Measurements from ENCODE around the gene FCGR3A.
"Not testable (repeated sequence)": the region's sequence is repeated elsewhere in the genome, so short reads cannot be mapped to it uniquely, and the experiment has no call there.

The FCGR3A gene

GRCh38 chr1:161549652-161550051 lies at the start of gene FCGR3A:
Gene FCGR3A, minus strand, starts transcription at chr1:161549818. Its CDS starts 82 bp downstream, at chr1:161549736.
- DNase-seq (ENCODE audit: low read depth) = no peak

- not testable (repeated sequence) for DNase-seq (ENCODE audit: low read depth)
These were observed 47.5 kb upstream of the FCGR3A start for GRCh38 chr1:161597077-161597476.

DNA sequence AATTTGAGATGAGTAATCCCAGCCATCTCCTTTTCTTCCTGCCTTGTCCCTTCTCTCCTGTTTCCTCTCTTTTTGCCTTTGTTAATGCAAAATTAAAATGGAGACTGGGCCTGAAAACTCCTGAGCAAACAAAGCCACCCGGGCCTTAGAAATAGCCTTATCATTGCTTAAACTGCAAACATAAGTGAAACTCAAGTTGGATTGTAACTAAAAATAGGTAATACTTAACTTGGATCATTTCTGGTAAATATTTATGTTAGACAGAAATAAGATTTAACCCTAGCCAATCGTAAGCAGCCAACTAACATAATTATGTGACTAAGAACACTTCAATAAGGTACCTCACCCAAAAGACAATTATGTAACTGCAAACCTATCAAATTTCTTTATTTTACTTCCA lies 46.0 kb upstream of the FCGR3A start:
- DNase-seq (ENCODE audit: low read depth) = not testable (repeated sequence)

- not testable (repeated sequence) for DNase-seq (ENCODE audit: low read depth)
These were observed 45.6 kb upstream of the FCGR3A start for GRCh38 chr1:161595173-161595572.

- not testable (repeated sequence) for DNase-seq (ENCODE audit: low read depth)
These were observed 44.8 kb upstream of the FCGR3A start for GRCh38 chr1:161594269-161594984.

GRCh38 chr1:161593092-161593755 lies 43.6 kb upstream of the FCGR3A start:
- not testable (repeated sequence) for DNase-seq (ENCODE audit: low read depth)

- not testable (repeated sequence) for DNase-seq (ENCODE audit: low read depth)
These were observed 43.0 kb upstream of the FCGR3A start for GRCh38 chr1:161592586-161592985.

DNA sequence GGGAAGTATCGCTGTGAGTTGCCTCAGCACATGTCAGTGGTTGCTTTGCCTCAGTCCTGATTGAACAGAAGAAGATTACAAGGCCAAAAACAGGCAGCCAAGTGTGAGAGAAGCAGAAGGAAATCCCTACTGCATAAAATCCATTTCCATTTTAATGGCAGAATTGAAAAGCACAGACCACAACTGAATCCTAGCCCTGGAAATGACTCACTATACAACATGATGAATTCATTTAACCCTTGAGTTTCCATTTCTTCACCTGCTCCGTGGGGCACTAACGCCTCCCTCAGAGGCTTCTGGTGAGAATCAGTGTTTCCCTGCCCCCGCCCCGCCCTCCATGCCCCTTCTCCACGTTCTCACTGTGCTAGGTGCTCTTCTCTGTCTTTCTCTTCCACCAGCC lies 40.3 kb upstream of the FCGR3A start:
- DNase-seq (ENCODE audit: low read depth) = not testable (repeated sequence)

DNA sequence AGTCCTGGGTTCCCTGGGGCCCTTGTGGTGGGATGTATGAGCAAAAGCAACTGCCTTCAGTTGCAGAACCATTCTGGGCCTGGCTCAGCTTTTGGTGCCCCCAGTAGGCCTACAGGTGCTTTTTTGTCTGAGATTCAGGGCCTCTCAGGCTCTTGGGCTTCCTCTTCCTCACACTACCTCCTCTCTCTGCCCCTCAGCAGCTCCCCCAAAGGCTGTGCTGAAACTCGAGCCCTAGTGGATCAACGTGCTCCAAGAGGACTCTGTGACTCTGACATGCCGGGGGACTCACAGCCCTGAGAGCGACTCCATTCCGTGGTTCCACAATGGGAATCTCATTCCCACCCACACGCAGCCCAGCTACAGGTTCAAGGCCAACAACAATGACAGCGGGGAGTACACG lies 39.7 kb upstream of the FCGR3A start:
- not testable (repeated sequence) for DNase-seq (ENCODE audit: low read depth)

GRCh38 chr1:161588596-161588995 lies 39.0 kb upstream of the FCGR3A start:
- DNase-seq (ENCODE audit: low read depth) = not testable (repeated sequence)

DNA sequence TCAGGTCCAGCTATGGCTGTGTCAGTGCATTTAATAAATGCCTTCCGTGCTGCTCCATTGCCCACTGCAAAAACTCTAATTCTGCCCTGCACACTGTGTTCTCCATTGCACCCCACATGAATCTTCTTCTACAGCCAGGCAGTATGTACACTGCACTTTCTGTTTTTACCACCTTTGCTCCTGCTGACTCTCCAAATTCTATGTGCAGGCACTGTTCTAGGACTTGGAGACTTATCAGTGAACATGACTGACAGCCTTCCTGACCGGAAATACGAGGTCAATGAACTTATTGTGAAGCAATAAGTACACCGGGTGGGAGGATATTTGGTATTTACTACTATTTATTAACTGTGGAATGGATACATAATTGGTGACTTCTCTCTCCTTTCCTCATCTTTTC lies 33.3 kb upstream of the FCGR3A start:
- not testable (repeated sequence) for DNase-seq (ENCODE audit: low read depth)

DNA sequence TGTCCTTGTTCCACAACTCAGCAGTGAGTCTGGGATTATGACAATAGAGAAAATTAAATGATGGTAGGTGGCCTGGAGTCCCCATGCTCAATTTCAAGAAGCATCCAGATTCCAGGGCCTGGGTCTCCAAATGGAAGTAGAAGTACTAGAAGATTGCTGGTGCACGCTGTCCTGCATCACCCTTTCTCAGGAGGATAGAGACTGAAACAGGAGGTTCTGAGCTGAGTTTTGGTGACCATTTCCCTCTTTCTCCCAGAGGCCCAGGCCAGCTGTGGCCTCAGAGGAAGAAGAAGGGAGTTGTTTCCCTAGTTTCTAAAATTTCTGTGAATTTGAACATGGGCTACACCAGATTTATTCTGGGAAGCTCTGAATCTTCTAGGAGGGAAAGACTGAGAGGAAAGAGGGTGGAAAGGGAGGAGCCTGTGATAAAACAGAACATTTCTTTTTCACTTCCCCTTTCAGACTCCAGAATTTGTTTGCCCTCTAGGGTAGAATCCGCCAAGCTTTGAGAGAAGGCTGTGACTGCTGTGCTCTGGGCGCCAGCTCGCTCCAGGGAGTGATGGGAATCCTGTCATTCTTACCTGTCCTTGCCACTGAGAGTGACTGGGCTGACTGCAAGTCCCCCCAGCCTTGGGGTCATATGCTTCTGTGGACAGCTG lies 31.4 kb upstream of the FCGR3A start:
- not testable (repeated sequence) for DNase-seq (ENCODE audit: low read depth)

DNA sequence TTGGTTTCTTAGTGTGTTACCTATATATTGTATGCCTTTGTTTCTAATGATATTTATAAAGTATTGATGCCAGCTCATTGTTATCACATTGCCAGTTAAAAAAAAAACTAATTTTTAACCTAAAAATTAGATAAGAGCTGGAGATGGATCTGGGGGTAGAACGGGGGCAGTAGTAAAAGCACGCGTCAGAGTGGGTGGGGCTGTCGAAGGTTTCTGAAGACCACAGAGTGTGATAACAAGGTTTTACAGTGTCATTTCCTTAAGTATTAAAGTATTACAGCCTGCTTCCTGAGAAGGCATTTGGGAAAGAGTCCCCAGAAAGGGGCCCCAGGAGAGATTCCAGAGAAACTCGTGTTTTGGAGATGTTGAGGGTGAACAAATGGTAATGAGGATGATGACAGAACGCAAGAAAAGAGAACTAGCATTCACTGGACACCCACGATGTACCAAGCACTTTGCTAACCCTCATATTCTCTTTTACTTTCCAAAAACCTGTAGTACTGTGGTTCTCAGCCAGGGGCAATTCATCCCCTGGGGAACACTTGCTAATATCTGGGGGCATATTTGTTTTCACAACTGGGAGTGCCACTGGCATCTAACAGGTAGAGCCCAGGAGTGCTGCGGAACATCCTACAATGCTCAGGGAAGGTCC lies 30.4 kb upstream of the FCGR3A start:
- DNase-seq (ENCODE audit: low read depth) = not testable (repeated sequence)

- not testable (repeated sequence) for DNase-seq (ENCODE audit: low read depth)
These were observed 27.1 kb upstream of the FCGR3A start for GRCh38 chr1:161576676-161577075.

DNA sequence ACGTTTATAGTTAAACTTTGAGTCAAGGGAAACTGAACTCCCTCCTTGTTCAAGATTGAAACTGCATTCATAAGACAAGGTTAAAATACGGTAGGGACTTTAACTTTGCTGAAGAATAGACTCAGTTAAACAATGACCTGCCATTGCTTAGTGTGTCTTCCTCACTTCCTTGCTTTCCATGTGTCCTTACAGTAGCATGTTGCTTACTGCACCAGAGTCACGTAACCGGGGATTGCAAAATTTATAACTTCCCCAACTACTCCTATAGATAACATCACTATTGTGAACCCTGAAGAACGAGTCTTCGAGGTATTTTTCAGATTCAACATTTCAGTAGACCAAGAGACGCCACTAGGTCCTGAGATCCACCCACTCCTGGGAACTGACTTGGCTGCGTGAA lies 22.1 kb upstream of the FCGR3A start:
- DNase-seq (ENCODE audit: low read depth) = not testable (repeated sequence)

DNA sequence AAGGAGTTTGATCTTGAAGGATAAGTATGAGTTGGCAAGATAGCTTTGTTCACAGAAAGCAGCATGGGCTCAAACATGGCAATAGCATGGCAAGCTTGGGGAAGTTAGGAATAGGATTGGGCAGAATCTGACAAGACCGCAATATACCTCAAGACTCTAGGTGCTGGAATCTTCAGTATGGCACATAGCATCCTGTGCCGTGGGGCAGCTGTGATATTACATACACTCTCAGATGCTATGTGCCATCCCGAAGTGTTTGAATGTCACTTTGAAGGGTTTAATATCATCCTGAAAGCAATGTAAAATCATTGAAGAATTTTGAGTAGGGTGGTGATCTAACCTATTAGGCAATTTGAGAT lies 17.0 kb upstream of the FCGR3A start:
- DNase-seq (ENCODE audit: low read depth) = not testable (repeated sequence)

GRCh38 chr1:161563522-161563921 lies 13.9 kb upstream of the FCGR3A start:
- DNase-seq (ENCODE audit: low read depth) = not testable (repeated sequence)

DNA sequence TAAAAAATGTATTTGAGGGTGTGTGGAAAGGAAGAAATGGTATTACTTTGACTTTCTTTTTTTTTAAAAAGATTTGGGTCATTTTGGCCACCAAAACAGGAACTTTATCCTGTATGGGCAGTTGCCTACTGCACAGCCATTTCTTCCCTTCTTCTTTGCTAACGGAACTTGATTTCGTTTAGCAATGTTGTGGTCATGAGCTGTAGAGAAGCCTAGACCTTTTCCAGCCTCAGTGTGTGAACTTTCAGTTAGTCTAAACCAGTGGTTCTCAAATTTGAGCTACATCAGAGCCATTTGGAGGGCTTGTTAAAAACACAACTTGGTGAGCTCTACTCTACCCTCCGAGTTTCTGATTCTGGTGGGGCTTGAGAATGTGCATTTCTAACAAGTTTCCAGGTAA lies 12.8 kb upstream of the FCGR3A start:
- not testable (repeated sequence) for DNase-seq (ENCODE audit: low read depth)

GRCh38 chr1:161560960-161561715 lies 11.5 kb upstream of the FCGR3A start:
- not testable (repeated sequence) for DNase-seq (ENCODE audit: low read depth)

- DNase-seq (ENCODE audit: low read depth) = not testable (repeated sequence)
These were observed 8.2 kb upstream of the FCGR3A start for GRCh38 chr1:161557506-161558450.
